SU-DHL-6 (cell line): ENCODE results near the gene SHMT2.

Source experiments
- H2AFZ ChIP-seq: fragments of 200-600 bp; sonication (generic); 2 replicates; pipeline ENCODE4 v1.6.1; 2014; ENCODE audit warnings: low read depth, mild to moderate bottlenecking, moderate library complexity, mixed read lengths, antibody characterized with exemption, low read length; ENCODE audit not compliant: severe bottlenecking
- H3F3A ChIP-seq: fragments of 200-600 bp; shearing (Covaris generic); 2 replicates; pipeline ENCODE4 v1.6.0; 2016; ENCODE audit warnings: antibody characterized with exemption, mild to moderate bottlenecking; ENCODE audit not compliant: insufficient read depth
- H3K27ac ChIP-seq: fragments of 200-600 bp; sonication (generic); 2 replicates; pipeline ENCODE4 v1.5.1; 2016; ENCODE audit warnings: low read depth, mild to moderate bottlenecking, low read length, moderate library complexity, mixed read lengths
- H3K27me3 ChIP-seq: fragments of 200-600 bp; sonication (generic), shearing (Covaris generic); 2 replicates; pipeline ENCODE4 v1.6.0; 2014; ENCODE audit warnings: mild to moderate bottlenecking, low read length
- H3K36me3 ChIP-seq: fragments of 200-600 bp; sonication (generic); 2 replicates; pipeline ENCODE4 v1.6.1; 2014; ENCODE audit warnings: mild to moderate bottlenecking, low read length, mixed read lengths
- H3K4me2 ChIP-seq: fragments of 300-600, 200-600 bp; shearing (Covaris generic), sonication (generic); 2 replicates; pipeline ENCODE4 v1.6.0; 2014; ENCODE audit warnings: low read length, low read depth, mild to moderate bottlenecking; ENCODE audit not compliant: poor library complexity, severe bottlenecking
- H3K4me3 ChIP-seq: fragments of 200-600 bp; sonication (generic); 2 replicates; pipeline ENCODE4 v1.5.1; 2014; ENCODE audit warnings: antibody characterized with exemption, low read length, mild to moderate bottlenecking, mixed read lengths; ENCODE audit not compliant: insufficient read depth, poor library complexity, severe bottlenecking
- H3K79me2 ChIP-seq: fragments of 200-600 bp; sonication (generic); 2 replicates; pipeline ENCODE4 v1.6.1; 2014; ENCODE audit warnings: mild to moderate bottlenecking, low read length, moderate library complexity; ENCODE audit not compliant: insufficient read depth
- H3K9ac ChIP-seq: fragments of 200-600 bp; sonication (generic); 2 replicates; pipeline ENCODE4 v1.7.0; 2014; ENCODE audit warnings: mild to moderate bottlenecking, low read length
- H3K9me2 ChIP-seq: fragments of 200-600 bp; sonication (generic); replicated peaks from 2 replicates; pipeline ENCODE4 v1.6.1; 2014; ENCODE audit warnings: low read length; ENCODE audit not compliant: insufficient read depth
- H3K9me3 ChIP-seq: fragments of 200-600 bp; sonication (generic); 2 replicates; pipeline ENCODE4 v1.6.1; 2014; ENCODE audit warnings: low read length, mixed read lengths; ENCODE audit not compliant: insufficient read depth
- H4K20me1 ChIP-seq: fragments of 200-600 bp; sonication (generic); 2 replicates; pipeline ENCODE4 v1.6.1; 2014; ENCODE audit warnings: low read depth, mild to moderate bottlenecking, antibody characterized with exemption, low read length, moderate library complexity, mixed read lengths
- EZH2phosphoT487 ChIP-seq: fragments of 200-600 bp; sonication (generic), shearing (Covaris generic); conservative IDR thresholded peaks from 2 replicates; pipeline ENCODE4 v1.6.1; 2018; ENCODE audit warnings: mild to moderate bottlenecking, antibody characterized with exemption, low read length, moderate library complexity, mixed read lengths
- TF ChIP-seq, protein P1 (sequence below): fragments of 200-600 bp; sonication (generic); IDR thresholded peaks from one replicate; pipeline ENCODE4 v1.5.1; 2017; ENCODE audit warnings: antibody characterized with exemption, mild to moderate bottlenecking, low read length, moderate library complexity; ENCODE audit not compliant: insufficient read depth, poor library complexity, severe bottlenecking

SHMT2 gene

DNA sequence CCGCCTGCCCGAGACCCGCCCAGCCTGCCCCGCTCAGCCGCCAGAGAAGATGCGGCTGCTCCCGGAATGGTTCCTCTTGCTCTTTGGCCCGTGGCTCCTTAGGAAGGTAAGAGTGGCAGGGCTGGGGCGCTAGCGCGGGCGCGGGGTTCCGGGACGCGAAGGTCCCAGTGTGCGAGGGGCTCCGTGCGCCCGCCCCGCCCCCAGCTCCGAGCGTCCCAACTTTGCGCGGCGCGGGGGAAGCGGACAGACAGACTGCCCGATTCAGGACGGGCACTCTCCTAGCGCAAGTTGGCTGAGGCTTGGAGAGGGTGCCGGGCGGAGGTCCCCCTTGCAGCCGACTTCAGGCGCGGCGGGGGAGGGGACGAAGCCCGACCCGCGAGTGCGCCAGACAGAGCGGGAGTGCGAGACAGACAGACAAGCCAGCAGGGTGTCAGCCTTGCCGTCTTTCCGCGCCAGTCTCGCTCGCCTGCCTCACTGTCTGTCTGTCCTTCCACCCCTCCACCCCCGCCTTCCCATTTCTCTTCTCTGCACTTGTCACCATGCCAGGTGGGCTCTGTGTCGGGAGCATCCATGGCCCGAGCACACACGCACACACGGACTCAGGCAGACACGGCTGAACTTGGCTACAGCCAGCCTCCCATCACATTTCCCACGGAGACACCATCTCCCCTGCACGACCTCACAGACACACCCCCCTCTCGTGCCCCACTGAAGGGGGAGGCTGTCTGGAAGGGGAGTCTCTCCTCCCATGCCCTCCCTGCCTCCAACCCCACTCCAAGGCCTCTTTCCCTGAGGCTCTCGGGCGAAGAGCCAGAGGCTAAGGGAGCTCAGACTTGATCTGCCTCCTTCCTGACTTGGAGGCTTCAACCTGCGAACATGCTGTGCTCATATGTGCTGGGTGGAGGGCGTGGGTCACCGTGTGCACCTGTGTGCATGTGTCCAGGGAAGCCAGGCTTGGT, 12.3 kb upstream of the SHMT2 start:
- Histone ChIP-seq H3F3A (peaks cover 9% of the 10 kb centered on the region), H3K9ac (peak overlapping the region; percentile 90), H3K4me3 (peak overlapping the region; percentile 76), H3K4me2 (peak overlapping the region; percentile 72), H3K79me2 (peaks cover 9% of the 10 kb centered on the region; the same call in 1 of the 2 replicates), H3K9me3 (no peaks in the 10 kb centered on the region), H3K36me3 (no peaks in the 10 kb centered on the region), H3K27ac (peak overlapping the region; percentile 40), H2AFZ (peak overlapping the region; percentile 52), H3K9me2 (no peaks in the 10 kb centered on the region), H4K20me1 (no peaks in the 10 kb centered on the region), H3K27me3 (no peaks in the 10 kb centered on the region)
- TF ChIP-seq EZH2phosphoT487 = no peak
- TF ChIP-seq, protein P1, sequence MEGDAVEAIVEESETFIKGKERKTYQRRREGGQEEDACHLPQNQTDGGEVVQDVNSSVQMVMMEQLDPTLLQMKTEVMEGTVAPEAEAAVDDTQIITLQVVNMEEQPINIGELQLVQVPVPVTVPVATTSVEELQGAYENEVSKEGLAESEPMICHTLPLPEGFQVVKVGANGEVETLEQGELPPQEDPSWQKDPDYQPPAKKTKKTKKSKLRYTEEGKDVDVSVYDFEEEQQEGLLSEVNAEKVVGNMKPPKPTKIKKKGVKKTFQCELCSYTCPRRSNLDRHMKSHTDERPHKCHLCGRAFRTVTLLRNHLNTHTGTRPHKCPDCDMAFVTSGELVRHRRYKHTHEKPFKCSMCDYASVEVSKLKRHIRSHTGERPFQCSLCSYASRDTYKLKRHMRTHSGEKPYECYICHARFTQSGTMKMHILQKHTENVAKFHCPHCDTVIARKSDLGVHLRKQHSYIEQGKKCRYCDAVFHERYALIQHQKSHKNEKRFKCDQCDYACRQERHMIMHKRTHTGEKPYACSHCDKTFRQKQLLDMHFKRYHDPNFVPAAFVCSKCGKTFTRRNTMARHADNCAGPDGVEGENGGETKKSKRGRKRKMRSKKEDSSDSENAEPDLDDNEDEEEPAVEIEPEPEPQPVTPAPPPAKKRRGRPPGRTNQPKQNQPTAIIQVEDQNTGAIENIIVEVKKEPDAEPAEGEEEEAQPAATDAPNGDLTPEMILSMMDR = no peak

DNA sequence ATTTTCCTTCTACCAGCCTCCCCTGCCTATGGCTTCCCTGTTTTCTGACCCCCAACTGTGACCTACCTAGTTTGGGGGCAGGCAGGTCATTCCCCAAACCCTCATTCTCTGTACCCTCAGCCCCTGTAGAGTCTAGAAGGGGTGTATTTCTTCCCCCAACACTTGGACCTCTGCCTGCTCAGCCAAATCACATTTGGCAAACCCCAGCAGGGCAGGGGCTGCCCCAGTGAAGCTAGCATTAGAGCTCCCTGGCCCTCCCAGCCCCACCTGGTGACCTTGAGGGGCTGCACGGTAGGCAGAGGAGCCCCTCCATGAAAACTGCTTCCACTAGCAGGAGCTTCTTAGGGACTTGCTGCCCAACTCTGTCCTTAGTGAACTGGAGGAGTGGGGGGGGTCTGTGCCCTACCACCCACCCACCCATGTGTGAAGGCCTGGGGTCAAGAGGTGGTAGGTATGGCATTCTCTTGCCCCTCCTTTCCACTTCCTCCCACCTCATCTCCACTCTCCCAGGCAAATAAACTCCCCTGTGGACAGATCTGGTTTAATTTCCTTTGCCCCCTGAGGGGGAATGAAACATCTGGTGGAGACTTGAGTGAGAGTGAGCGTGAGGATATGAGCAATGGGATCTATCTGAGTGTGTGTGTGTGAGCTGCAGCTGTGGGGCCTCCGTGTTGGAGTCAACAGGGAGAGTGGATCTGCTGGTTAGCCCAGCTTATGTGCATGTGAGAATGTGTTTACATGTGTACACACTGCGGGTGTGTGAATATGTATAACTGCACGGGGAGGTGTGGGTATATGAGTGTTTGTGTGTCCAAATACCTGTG, 11.3 kb upstream of the SHMT2 start:
- H3F3A ChIP-seq = peaks cover 10% of the 10 kb centered on the region
- H3K36me3 ChIP-seq = no peaks in the 10 kb centered on the region
- no peak overlapping the region for H2AFZ ChIP-seq
- peak overlapping the region; percentile 40 for H3K27ac ChIP-seq
- H3K79me2 ChIP-seq = peaks cover 9% of the 10 kb centered on the region; the same call in 1 of the 2 replicates
- no peak for TF ChIP-seq EZH2phosphoT487
- TF ChIP-seq, protein P1 = no peak
- no peaks in the 10 kb centered on the region for H3K9me3 ChIP-seq
- no peaks in the 10 kb centered on the region for H3K9me2 ChIP-seq
- H4K20me1 ChIP-seq = no peaks in the 10 kb centered on the region
- H3K27me3 ChIP-seq = no peaks in the 10 kb centered on the region
- peak overlapping the region; percentile 90 for H3K9ac ChIP-seq
- peak overlapping the region; percentile 72 for H3K4me2 ChIP-seq
- H3K4me3 ChIP-seq = peak overlapping the region; percentile 76

DNA sequence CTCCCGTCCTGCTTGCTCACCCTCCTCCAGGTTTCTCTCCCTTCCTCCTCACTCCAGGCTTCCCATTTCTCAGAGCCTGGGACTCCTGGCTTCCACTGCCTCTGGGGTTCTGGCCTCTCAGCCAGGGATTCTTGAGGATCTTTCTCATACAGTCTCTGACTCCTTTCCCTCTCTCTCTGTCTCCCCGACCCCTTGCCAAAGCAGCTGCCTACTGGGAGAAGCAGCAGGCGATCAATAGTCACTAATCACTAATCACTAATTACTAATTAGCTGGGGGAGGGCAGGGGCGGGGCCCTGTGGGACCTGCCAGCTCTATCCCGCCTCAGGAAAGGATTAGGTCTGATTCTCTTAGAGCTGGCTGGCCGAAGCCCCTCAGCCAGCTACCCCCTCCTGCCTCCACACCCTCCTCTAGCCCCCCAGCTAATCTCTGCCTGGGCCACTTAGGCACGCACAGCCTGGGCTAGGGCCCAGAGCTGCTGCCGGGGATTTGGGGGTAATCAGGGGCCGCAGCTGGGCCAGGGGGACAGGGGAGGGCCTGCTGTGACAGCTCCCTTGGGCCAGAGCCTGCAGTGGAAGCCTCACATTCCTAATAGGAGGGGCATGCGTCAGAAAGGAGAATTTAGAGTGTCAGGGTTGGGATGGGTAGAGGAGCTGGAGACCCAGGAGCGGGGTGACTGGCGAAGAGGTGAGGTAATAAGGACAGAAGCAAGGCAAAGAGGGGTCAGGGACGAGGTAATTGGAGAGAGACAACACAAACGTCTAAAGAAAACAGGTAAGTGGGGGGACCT, 10.1 kb upstream of the SHMT2 start:
- Histone ChIP-seq H2AFZ (no peak overlapping the region), H3K36me3 (no peaks in the 10 kb centered on the region), H3K9ac (no peak overlapping the region), H4K20me1 (no peaks in the 10 kb centered on the region), H3K9me3 (no peaks in the 10 kb centered on the region), H3F3A (peaks cover 21% of the 10 kb centered on the region), H3K27me3 (no peaks in the 10 kb centered on the region), H3K4me2 (no peak overlapping the region), H3K27ac (no peak overlapping the region), H3K4me3 (no peak overlapping the region), H3K9me2 (no peaks in the 10 kb centered on the region), H3K79me2 (peaks cover 9% of the 10 kb centered on the region; the same call in 1 of the 2 replicates)
- TF ChIP-seq, protein P1 = no peak
- TF ChIP-seq EZH2phosphoT487 = no peak
